Measurements from ENCODE around the gene KRABD2.

KRABD2 gene

DNA sequence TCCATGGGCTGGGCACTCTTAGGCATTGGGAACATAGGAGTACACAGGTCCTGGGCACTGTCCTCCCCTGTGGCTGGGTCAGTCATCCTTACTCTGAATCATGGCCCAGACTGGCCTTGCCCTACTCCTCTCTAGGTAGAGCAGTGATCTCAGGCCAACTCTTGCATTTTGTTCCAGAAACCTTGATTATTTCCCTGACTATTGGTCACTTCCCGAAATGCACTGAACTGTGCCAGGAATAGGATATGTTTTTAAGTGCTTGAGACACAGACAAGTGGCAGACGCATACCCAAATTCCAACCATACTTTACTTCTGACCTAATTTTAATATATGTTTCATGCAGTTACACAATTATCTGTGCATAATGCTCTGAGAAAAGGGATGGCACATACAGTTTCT lies 10.3 kb downstream of the KRABD2 start:
- 85 to 89% methylated on average over 2 of the region's 2 CpGs for WGBS, 2 donors
- peak overlapping the region in 3 of 4 donors; percentile 41 to 60 (median 45) for H3K27ac ChIP-seq

DNA sequence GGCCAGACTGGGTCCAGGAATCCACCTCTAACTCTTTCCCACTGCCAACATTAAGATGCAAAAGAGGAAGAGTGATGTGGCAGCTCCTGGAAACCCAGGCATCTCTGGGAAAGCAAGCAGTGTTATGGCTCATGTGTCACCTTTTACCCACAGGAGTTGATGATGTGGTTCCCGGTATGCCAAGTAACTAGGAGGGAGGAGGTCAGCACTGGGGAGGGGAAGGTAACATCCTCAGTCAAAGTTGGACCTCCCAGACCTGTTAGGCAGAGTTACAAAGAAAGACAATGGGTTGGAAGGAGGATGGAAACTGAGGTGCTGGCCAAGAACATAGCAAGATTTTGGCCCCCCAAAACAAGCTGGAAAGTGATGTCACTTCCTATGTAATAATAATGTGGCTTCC lies 11.4 kb downstream of the KRABD2 start:
- no peak for TF ChIP-seq POLR2A (IDR thresholded peaks at IDR 0.05)
- peak in 2 of 4 donors; percentile 34 to 64 for TF ChIP-seq EP300 (IDR thresholded peaks at IDR 0.05)
- TF ChIP-seq, protein P1, sequence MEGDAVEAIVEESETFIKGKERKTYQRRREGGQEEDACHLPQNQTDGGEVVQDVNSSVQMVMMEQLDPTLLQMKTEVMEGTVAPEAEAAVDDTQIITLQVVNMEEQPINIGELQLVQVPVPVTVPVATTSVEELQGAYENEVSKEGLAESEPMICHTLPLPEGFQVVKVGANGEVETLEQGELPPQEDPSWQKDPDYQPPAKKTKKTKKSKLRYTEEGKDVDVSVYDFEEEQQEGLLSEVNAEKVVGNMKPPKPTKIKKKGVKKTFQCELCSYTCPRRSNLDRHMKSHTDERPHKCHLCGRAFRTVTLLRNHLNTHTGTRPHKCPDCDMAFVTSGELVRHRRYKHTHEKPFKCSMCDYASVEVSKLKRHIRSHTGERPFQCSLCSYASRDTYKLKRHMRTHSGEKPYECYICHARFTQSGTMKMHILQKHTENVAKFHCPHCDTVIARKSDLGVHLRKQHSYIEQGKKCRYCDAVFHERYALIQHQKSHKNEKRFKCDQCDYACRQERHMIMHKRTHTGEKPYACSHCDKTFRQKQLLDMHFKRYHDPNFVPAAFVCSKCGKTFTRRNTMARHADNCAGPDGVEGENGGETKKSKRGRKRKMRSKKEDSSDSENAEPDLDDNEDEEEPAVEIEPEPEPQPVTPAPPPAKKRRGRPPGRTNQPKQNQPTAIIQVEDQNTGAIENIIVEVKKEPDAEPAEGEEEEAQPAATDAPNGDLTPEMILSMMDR (IDR thresholded peaks at IDR 0.05) = no peak
- TF ChIP-seq POLR2AphosphoS5 (IDR thresholded peaks at IDR 0.05) = peak in 2 of 4 donors; percentile 22 to 63
- DNase-seq = no peak
- Histone ChIP-seq H3K4me3 (no peak overlapping the region), H3K27me3 (no peaks in the 10 kb centered on the region), H3K27ac (peak overlapping the region in 2 of 4 donors; percentile 45 to 60), H3K36me3 (peaks cover 6 to 22% (median 11%) of the 10 kb centered on the region in 4 donors), H3K4me1 (peaks cover 0 to 26% (median 5%) of the 10 kb centered on the region in 4 donors), H3K9me3 (no peaks in the 10 kb centered on the region)
- intact Hi-C loops (cut with DNase I) = no loop called here
- WGBS, 2 donors = 44 to 75% methylated on average over 1 of the region's 1 CpG

More for the DNA sequence above, 10.3 kb downstream of the KRABD2 start:
- TF ChIP-seq, protein P1 (IDR thresholded peaks at IDR 0.05) = no peak
- TF ChIP-seq POLR2AphosphoS5 (IDR thresholded peaks at IDR 0.05) (peak in 2 of 4 donors; percentile 26 to 64), POLR2A (IDR thresholded peaks at IDR 0.05) (no peak), EP300 (IDR thresholded peaks at IDR 0.05) (peak in 2 of 4 donors; percentile 28 to 32)
- Histone ChIP-seq H3K9me3 (no peaks in the 10 kb centered on the region), H3K4me3 (no peak overlapping the region), H3K4me1 (peaks cover 0 to 26% (median 5%) of the 10 kb centered on the region in 4 donors), H3K27me3 (no peaks in the 10 kb centered on the region), H3K36me3 (peaks cover 6 to 30% (median 12%) of the 10 kb centered on the region in 4 donors)
- intact Hi-C loops (cut with DNase I) = no loop called here
- DNase-seq = no peak

DNA sequence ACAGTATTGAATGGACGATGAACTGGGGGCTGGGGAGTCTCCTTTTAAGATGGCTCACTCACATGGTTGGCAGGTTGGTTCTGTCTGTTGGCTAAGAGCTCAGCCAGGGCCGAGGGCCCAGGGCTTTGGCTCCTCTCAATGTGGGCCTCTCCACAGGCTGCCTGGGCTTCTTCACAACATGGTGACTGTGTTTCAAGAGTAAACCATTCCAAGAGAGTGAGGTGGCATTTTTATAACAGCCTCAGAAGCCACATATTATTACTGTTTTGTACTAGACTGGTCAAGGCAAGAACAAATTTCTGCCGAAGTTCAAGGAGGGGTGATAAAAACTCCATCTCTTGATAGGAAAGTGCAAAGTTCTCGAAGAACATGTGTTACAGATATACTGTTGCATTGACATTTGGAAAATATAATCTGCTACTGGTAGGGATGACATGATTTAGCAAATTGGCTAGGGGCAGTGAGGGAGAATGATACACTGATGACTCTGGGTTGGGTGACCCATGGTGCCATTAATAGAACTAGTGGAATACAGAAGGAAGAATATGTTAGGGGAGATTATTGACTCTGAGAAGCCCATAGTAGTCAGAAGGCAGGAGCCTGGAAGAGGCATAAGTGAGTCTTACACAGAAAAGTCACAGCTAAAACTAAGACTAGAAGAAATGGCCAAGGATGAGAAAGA lies 13.7 kb downstream of the KRABD2 start:
- H3K9me3 ChIP-seq = no peaks in the 10 kb centered on the region
- peak overlapping the region in 2 of 4 donors; percentile 9 to 15 for H3K27ac ChIP-seq
- intact Hi-C loops (cut with DNase I) = no loop called here
- H3K27me3 ChIP-seq = no peaks in the 10 kb centered on the region
- WGBS, 2 donors = 85 to 94% methylated on average over 4 of the region's 4 CpGs
- no peak for DNase-seq
- TF ChIP-seq POLR2A (IDR thresholded peaks at IDR 0.05) (no peak), EP300 (IDR thresholded peaks at IDR 0.05) (no peak), POLR2AphosphoS5 (IDR thresholded peaks at IDR 0.05) (no peak)
- TF ChIP-seq, protein P1 (IDR thresholded peaks at IDR 0.05) = no peak
- H3K36me3 ChIP-seq = no peaks in the 10 kb centered on the region
- no peak overlapping the region for H3K4me3 ChIP-seq
- peaks cover 0 to 26% (median 5%) of the 10 kb centered on the region in 4 donors for H3K4me1 ChIP-seq

DNA sequence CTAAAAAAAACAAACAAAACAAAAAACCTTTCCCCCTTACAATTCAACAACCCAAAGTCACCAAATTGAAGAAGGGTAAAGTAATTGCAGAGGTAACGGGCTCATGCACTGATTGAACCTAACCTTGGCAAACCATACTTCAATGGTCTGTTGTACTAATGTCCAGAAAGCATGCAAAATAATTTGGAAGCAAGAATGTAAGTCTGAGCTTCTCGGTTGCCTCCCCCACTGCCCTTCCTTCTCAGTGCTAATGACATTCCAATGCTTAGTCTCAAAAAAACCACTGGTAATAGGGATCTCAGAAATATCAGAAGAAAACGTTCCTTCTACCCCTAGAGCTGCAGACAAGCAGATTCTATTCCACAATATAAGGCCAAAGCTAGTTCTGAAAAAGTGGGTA lies 15.8 kb downstream of the KRABD2 start:
- DNase-seq = no peak
- H3K4me1 ChIP-seq = peaks cover 0 to 16% (median under 1%) of the 10 kb centered on the region in 4 donors
- H3K27me3 ChIP-seq = no peaks in the 10 kb centered on the region
- no peak overlapping the region for H3K4me3 ChIP-seq
- intact Hi-C loops (cut with DNase I) = no loop called here
- no peaks in the 10 kb centered on the region for H3K9me3 ChIP-seq
- TF ChIP-seq POLR2A (IDR thresholded peaks at IDR 0.05) = no peak
- no peak for TF ChIP-seq POLR2AphosphoS5 (IDR thresholded peaks at IDR 0.05)
- TF ChIP-seq EP300 (IDR thresholded peaks at IDR 0.05) = no peak
- TF ChIP-seq, protein P1 (IDR thresholded peaks at IDR 0.05) = no peak
- H3K27ac ChIP-seq = peak overlapping the region in 2 of 4 donors; percentile 18 to 41
- WGBS, 2 donors = 58 to 75% methylated on average over 3 of the region's 3 CpGs
- no peaks in the 10 kb centered on the region for H3K36me3 ChIP-seq
